ENCODE data around the gene NLGN4X.

Gene NLGN4X

DNA sequence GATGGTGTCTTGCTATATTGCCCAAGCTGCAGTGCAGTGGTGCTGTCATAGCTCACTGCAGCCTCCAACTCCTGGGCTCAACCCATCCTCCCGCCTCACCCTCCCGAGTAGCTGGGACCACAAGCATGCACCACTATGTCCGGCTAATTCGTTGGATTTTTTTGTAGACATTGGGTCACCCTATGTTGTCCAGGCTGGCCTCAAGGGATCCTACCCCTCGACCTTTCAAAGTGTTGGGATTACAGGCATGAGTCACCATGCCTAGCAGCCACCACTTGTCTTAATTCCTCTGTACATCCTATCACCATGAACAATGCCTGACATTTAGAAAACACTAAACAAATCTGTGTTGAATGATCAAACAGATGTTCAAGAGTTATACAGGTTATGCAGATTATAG lies 76.7 kb downstream of the NLGN4X start:
- DNase-seq (ENCODE audit: low read depth) = no peak

DNA sequence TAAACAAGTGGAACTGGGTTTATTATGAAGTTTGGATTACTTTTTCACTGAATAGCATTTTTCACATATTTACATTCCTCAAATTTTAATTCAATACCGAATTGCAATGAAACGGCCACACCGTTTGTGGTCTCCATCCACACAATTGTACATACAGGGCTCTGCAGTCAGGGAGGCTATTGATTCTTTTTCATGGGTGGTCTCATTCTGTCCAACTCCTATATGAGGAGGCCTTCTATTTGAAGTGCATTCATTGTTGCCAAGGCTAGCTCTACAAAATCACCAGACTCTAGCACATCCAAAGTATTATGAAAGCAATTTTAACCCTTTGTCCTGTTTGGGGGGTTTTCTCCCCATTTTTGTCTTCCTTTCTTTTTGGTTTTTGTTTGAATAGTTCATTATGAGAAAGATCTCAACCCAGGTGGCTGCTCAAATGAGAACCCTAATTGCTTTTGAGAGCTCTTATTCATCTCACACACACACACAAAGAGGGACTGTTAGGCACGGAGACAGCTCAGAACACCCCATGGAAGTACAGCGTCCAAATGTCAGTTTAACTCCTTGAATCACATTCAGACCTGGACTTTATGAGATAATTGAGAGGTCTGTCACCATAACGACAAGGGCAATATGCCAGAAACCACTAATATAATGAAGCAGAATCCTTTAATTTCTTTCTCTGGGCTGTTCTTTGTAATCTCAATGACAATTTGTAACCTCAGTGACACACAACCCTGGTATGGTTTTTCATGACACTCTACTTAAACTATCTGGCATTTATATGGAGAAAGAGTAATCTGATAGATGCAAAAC lies 79.4 kb downstream of the NLGN4X start:
- DNase-seq (ENCODE audit: low read depth) = no peak

DNA sequence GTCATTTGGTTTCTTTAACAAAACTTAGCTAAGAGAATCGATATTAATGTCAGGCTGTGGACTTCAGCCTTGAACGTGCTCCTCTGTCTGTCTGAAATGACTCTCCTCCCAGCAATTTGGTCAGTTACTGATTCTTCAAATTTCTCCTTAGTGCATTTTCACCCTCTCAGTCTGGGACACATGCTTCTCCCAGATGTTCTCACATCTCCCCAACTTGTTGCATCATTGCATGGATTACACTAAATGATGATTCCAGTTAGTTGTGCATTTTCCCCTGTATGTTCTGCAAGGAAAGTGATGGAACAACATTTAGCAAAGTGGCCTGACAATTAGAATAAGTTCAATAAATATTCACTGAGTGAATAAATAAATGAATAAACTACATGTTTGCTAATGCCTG lies 94.4 kb downstream of the NLGN4X start:
- DNase-seq (ENCODE audit: low read depth) = no peak

DNA sequence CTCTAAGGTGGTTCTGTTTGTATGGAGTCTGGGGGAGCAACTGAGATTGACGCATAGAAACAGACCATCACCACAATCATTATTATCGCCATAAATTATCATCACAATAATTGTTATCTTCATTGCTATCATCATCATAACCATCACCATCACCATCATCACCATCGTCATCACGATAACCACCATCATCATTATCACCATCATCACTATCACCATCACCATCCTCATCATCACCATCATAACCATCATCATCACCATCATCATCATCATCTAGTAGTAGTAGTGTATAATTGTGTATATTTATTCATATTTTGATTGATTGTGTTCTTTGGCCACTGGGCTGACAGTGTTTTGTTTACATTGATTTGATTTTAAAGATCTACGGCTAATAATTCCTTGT lies 95.7 kb downstream of the NLGN4X start:
- DNase-seq (ENCODE audit: low read depth) = no peak

DNA sequence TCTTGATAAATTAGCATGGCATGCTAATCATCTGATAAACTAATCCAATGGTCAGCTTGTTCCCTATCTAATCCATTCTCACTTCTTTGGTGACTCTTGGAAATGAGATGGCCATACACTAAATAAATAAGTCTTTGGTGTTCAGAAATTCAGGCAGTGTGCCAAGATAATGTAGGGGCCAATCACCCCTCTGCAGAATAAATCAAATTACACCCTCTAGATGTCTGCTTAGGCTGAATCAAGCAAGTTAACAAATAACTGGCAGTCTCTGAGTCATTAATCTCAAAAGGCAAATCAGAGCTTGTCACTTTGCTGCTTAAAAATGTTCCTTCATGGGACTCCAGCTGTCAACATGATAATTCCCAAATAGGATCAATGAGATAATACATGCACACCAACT lies 97.4 kb downstream of the NLGN4X start:
- DNase-seq (ENCODE audit: low read depth) = no peak

DNA sequence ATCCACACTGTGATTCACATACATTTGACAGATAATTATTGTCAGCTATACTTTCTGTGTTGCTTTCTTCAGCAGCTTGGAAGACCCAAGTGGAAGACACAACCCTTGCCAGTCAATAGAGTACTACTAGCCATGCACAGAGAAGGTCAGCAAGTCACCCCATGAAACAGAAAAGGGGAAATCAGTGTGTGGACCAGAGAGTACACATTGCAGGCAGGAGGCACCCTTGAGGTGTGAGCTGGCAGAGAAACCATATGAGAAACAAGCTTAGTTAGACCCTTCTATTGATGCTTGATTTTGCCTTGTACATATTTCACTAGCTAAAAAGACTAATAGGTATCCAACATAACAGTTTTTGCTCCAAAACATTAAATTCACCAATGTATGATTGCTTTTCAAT lies 99.5 kb downstream of the NLGN4X start:
- no peak for DNase-seq (ENCODE audit: low read depth)

DNA sequence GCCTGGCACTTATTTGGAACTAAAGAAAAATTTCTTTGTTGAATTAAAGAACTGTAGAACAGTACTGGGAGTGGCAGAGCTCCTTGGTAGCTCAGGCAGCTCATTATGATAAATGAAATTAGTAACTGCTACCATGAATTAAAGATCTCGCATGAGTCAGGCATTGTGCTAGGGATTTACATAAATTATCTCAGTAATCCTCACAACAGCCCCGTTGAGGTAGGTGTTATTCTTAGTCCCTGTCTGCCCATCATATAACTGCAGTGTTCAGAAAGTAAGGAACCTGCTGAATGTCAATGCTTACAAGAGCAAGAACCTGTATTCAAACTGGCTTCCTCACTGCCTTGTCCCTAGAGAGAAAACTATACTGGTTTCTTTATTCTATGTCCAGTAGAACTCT lies 108.3 kb downstream of the NLGN4X start:
- DNase-seq (ENCODE audit: low read depth) = no peak

DNA sequence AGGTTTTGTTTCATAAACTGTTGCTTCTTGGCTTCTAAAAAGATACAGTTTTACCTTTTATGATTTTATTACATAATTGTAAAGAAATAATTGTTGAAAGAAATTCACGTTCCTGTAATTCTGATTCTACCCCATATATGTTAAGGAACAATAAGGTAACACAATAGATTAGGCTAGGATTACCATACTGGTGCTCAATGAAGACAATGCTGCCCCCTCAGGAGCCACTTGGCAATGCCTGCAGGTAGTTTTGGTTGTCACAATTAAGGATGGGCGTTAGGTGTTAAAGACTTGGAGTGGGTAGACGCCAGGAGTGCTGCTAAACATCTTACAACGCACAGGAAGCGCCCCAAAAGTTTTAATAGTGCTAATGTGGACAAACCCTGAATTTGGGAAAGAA lies 133.2 kb downstream of the NLGN4X start:
- DNase-seq (ENCODE audit: low read depth) = no peak

DNA sequence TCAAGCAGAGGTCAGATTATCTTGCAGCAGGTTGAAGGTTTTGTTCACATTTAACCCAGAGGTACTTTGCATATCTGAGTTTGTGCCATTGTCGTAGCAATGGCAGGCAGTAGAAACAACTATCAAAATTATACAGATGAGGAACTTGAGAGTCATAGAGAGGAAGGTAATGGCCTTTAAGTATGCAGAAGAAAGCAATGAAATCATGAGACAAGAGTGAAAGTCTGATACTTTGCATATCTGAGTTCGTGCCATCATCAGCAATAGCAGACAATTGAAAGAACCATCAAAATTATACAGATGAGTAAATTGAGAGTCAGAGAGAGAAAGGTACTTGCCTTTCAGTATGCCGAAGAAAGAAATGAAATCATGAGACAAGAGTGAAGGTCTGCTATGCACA lies 154.1 kb downstream of the NLGN4X start:
- DNase-seq (ENCODE audit: low read depth) = no peak

DNA sequence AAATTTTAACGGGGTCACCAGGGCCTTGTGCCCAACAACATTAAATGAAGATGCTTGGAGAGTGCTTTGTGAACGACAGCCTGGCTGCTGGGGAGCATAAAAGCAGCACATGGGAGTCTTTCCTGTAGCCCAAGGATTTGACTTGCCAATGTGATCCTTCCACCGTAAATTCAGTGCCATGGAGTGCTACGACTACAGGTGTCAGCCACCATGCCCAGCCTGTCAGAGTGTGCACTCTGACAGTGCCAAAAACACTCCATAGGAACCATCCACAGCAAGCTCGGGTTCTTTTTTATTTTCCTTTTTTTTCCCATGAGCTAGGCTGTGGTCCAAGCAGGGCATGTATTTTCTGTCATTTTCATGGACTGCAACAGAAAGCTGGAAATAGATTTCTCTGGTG lies 156.9 kb downstream of the NLGN4X start:
- no peak for DNase-seq (ENCODE audit: low read depth)

DNA sequence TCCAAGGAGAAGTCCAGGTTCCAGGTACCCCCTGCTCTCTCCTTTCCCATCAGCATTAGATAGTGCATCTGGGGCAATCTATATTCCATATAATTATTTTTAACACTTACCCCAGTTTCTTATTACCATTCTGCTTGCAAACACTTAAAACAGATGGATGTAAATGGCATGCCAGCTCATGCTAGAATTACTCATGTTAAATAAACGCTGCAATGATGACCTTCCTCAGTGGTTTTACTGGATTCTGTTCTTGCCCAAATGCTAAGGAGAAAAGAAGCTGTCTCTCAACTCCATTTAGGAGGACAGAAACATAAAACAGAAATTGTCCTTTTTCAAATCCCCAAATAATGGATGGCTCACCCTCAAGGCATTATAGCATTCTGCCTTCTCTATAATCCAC lies 161.1 kb downstream of the NLGN4X start:
- no peak for DNase-seq (ENCODE audit: low read depth)

DNA sequence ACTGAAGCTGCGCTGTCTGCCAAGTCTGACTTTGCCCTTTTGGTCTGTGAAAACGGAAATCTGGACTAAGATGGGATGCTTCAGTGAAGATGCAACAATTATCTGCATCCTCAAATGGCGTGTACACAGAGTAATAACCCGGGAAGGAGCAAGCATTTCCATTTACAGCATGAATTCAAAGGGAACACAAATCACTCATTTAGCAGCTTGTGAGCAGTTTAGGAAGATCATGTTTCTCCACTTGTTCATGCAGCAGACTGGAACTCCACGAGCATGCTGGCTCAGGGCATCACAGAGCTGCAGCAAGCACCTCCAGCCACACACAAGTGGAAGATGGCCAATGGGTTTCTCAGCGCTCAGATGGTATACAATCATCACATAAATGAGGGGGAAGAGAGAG lies 175.5 kb downstream of the NLGN4X start:
- no peak for DNase-seq (ENCODE audit: low read depth)

DNA sequence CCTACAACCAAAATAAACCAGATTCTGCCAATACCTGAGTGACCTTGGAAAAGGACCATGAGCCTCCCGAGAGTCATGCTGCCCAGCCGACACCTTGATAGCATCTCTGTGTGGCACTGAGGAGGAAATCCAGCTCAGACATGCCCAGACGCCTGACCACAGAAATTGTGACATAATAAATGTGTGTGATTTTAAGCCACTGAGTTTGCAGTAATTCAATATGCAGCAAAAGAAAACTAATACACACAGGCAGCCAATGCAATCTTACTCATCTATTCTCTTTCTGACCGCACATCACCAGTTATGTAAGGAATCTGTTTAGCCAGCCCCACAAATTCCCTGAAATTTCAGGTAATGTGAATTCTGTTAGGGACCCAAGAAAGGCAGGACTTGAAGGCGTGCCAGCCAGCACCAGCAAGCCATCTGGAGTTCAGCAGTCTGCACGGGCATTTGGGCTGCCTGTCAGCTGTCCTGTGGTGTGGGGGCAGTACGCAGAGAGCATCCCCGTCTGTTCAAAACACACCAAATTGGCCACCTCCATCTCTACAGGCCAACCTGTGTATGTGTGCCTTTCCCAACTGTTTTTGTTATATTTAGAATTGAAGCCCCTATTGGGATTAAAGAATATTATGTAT lies 176.4 kb downstream of the NLGN4X start:
- DNase-seq (ENCODE audit: low read depth) = no peak

DNA sequence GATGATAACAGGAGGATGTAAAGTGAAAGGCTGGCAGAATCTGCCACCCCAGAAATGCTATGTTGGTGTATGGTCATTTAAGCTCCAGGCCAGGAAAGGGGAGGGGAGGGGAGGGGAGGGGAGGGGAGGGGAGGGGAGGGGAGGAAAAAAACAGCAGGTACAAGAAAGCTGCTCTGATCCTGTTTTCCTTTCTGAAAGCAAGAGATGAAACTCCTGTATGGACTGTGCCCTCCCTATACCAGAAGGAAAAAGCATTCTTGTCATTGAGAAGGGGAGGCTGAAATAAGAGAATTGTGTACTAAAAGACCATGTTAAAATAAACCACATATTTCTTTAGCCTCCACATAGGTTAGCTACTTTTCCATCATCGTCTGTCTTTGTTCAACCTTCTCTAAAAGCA lies 179.5 kb downstream of the NLGN4X start:
- DNase-seq (ENCODE audit: low read depth) = no peak

DNA sequence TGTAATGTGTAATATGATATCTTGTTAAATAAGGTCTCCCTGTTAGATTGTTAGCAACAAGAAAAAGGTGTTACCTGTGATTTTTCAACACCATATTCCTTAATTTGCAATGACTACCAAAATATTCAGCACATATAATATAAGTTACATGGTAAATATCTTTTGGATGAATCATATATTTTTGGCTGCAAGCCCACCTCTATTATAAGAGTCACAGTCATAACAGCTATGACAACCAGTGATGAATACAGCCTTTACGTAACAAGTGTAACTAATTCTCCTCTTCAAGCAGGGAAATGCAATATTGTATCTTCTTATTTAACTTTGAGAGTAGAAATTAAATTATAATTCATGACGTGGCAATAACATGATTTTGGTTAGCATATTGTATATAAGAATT lies 187.0 kb downstream of the NLGN4X start:
- no peak for DNase-seq (ENCODE audit: low read depth)

DNA sequence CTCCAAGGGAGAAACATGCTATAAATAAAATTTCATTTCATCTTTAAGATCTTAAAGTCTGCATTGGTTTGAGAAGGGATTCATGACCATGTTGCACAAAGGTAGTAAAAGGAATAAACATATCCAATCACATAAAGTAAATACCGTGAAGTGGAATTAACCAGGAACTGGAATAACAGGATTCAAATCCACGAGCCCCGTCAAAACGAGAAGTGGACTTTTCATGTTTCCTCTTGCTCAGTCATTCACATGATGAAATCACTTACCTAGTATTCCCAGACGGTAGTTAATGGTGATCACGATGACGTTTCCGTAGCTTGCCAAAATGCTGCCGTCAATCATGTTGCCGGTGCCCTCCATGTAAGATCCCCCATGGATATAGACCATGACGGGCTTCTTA lies 199.7 kb downstream of the NLGN4X start:
- no peak for DNase-seq (ENCODE audit: low read depth)

DNA sequence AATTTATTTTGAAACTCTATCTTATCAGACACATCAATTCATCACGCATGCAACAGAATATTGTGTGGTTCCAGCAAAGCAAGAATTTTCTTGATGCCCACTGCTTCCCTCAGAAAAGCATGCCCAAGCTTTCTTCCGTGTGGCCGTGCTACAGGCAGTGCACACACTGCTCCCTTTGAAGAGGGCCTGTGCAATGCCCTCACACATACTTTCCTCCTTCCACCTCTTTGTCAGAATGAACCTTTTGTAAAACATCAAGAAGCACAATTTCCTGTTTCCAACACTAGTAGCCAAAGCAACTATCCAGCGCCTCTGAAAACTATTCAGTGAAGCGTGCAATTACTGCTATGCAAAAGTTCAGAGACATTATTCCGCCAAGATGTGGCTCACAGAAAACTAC lies 201.7 kb downstream of the NLGN4X start:
- no peak for DNase-seq (ENCODE audit: low read depth)

DNA sequence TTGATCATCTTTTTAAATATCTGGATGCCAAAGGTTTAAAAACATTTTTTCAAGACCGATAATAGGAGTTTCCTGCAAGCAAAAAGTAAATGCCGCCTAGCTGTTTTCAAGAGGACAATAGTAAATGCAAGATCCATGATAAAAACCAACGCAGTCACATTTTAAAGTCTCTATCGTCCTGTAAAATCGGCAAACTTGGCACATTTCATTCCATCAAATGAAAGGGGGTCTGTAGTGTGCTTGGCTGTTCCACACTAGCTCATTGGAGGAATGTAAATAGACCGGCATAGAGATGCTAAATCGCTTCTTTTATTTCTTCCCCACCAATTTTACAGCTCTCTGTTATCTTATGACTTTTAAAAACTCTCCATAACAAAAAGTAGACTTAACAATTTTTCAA lies 202.2 kb downstream of the NLGN4X start:
- no peak for DNase-seq (ENCODE audit: low read depth)

DNA sequence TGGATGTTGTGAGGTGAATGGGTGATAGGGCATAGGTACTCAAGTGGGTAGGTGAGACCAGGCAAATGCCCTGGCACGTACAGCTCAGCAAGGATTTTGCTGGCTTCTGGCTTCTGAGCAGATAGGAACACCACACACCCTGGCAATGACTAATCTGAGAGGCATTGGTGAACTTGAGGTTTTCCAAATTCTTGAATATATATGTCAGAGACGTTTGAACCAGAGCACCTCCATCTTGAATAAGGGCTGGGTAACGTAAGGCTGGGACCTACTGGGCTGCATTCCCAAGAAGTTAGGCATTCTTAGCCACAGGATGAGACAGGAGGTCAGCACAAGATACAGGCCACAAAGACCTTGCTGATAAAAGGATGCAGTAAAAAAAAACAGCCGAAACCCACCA lies 204.5 kb downstream of the NLGN4X start:
- DNase-seq (ENCODE audit: low read depth) = no peak

DNA sequence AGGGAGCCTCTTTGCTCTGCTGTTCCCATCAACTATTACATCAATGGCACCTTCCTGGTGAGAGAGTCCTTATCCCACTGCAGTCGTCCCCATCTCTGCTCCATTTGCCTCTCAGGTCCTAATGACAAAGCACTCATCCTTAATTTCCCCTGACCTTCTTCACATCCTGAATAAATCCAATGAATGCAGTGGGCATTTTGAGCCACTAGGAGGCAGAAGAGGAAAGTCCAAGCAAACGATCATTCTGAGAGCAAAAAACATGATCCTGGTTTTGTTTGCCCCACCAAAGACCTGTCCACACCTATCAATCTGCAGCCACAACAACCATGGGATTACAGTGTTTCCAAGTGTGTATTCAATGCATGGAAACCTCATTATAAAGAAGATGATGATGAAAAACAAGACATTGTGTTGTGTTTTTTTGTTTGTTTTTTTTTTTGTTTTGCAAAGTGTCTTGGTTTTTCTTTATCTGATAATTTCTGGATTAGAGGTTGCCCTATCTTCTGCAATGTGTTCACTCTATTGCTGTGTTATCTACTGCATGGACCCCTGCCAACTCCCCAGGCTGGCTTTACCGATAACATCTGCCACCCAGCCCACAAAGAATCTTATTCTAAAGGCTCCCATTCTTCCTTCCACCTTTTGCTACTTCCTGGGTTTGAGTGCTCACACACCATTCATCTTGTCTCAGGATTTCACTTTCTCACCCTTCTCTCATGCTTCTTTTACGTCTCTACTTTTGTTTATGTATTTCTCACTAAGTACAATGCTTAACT lies 207.2 kb downstream of the NLGN4X start:
- peak; percentile 9 for DNase-seq (ENCODE audit: low read depth)

DNA sequence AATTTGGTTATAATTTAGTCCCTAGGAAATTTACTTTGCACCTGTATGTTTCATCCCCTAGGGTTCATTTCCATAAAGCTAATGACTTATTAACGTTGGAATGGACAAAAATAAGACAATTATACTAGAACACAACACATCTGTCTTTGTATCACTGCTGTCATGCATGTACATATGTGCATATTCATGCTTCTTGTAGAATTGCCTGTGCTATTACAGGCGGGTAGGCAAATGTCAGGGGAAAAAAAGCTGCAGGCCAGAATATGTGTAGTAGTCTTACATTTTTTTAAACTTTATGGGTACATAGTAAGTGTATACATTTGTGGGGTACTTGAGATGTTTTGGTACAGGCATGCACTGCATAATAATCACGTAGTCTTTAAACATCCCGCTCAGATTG lies 209.6 kb downstream of the NLGN4X start:
- DNase-seq (ENCODE audit: low read depth) = no peak

DNA sequence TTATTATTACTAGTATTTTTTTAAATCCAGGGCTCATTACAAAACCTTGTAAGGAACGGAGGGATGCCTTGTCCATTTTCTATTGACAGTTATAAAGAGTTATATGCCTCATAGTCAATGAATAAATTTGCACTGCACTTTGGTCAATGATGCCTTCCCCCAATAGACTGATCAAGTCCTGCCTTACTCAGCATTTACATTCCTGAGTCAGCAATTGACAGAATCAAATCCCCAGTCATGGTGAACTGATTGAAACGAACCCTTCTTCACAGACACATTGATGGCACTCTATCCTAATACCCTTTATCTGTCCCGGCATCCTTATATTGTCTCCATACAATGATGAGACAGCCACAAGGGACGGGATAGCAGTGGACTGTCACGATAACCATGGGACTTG lies 213.2 kb downstream of the NLGN4X start:
- no peak for DNase-seq (ENCODE audit: low read depth)

DNA sequence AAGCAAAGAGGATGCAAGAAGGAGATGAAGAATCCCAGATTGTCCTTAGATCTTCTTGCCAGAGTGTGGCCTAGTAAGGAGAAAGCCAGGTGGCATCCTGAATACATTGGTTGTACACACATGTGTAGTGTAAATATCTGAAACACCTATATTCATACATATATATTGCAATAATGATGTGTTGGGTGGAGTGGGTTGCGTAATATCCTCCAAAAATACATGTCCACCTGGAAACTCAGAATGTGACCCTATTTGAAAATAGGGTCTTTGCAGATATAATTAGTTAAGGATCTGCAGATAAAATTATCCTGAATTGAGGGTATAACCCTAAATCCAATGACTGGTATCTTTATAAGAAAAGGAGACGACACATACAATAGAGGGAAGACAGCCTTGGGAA lies 216.3 kb downstream of the NLGN4X start:
- no peak for DNase-seq (ENCODE audit: low read depth)
